Stomach (tissue), 4 donors: ENCODE results near the gene TNRC6C.

Source experiments
- CTCF ChIP-seq, 7 experiments: fragments of 450-650 bp in 4 of 7; fragments of 200-600 bp in 3 of 7; sonication (generic) in 3 of 7; IDR thresholded peaks; one replicate each; pipeline ENCODE4 v1.5.1; 2016 to 2019; ENCODE audit warnings: antibody characterized with exemption in 7 of 7, control low read depth in 2 of 7, mild to moderate bottlenecking in 1 of 7
- EP300 ChIP-seq: sonication (generic); formaldehyde crosslinking; IDR thresholded peaks from one replicate; pipeline ENCODE4 v1.6.1; 2017; ENCODE audit warnings: antibody characterized with exemption
- POLR2A ChIP-seq, 4 donors: fragments of 450-650 bp; IDR thresholded peaks; one replicate each; pipeline ENCODE4 v1.6.1; 2016; ENCODE audit warnings: antibody characterized with exemption in 4 of 4, control low read depth in 2 of 4, mild to moderate bottlenecking in 1 of 4, moderate library complexity in 1 of 4
- POLR2AphosphoS5 ChIP-seq, 3 donors: sonication (generic); formaldehyde crosslinking; IDR thresholded peaks; one replicate each; pipeline ENCODE4 v1.6.1; 2016; ENCODE audit warnings: antibody characterized with exemption in 3 of 3

- TF ChIP-seq CTCF (IDR thresholded peaks at IDR 0.05) (no peak), POLR2A (IDR thresholded peaks at IDR 0.05) (no peak), EP300 (no peak), POLR2AphosphoS5 (IDR thresholded peaks at IDR 0.05) (no peak)
Measured at GRCh38 chr17:77996256-77996655, 37.8 kb downstream of the TNRC6C start.
